ENCODE data around the gene MAP3K12.
"Not testable (repeated sequence)": the region's sequence is repeated elsewhere in the genome, so short reads cannot be mapped to it uniquely, and the experiment has no call there.

The MAP3K12 gene

GRCh38 chr12:53468282-53468681 is 31.0 kb downstream of the MAP3K12 start:
- DNase-seq (ENCODE audit: low spot score): no peak

DNA sequence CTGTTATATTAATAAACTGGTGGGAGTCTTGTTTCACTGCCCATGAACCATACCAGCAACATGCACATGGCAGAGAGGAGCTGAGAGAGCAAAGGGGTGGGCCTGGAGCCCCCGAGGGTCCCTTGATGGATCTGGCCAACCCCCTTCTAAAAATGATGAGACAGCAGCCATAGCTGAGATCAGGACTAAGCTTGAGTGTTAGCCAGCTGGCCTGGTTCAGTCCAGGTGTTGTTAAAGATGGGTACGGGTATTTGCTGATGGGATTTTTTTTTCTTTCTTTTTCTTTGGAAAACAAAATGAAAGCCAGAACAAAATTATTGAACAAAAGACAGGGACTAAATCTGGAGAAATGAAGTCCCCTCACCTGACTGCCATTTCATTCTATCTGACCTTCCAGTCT is 31.4 kb downstream of the MAP3K12 start:
- DNase-seq (ENCODE audit: low spot score): no peak

GRCh38 chr12:53467082-53467481 is 32.2 kb downstream of the MAP3K12 start:
- DNase-seq (ENCODE audit: low spot score): no peak

- no peak for DNase-seq (ENCODE audit: low spot score)
Observed at GRCh38 chr12:53466640-53467039, 32.6 kb downstream of the MAP3K12 start.

DNA sequence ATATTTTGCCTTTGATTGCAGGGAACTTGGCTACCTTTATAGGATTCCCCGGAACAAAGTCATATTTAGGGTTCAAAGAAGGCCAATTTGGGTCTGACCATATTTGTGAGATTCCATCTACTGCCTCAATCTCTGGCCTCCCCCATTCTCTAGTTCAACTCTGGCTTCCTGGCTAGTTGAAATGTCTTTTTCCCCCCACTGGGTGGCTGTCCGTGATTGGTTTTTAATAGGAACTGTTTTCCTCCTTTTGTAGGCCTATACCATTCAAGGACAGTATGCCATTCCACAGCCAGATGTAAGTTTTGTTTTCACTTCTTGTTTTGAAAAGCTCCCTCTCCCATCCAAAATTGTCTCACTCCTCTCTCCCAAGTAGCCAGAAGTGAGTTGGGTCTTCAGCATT is 33.6 kb downstream of the MAP3K12 start:
- DNase-seq (ENCODE audit: low spot score): no peak

DNA sequence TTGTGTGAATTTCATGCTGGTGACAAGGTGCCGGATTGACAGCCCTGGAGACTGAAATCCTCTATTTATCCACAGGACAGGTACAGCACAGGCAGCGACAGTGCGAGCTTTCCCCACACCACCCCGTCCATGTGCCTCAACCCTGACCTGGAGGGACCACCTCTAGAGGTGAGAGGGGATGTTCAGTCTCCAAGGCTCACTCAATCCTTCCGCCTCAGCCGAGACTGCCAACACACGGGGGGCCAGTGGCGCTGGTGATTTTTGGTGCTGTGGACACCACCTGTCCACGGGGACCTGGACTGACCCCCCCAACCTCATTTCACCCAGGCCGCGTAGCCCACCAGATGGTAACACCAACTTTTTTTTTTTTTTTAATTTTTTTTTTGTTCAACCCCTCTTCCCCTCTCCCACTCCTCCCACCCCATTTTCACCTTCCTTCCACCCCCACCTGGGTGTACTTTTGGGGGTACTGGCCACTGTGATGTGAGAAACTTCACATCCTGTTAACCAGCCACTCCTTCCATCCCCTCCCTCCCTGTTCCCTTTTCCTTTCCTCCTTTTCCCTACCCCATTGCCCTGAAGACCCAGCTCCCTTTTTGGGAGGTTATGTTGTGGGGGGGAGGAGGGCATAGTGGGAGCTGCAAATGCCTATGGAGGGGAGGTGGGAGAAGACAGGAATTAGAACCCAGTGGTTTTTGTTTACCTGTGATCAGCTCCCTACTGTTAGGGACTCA is 34.4 kb downstream of the MAP3K12 start:
- no peak for DNase-seq (ENCODE audit: low spot score)

DNA sequence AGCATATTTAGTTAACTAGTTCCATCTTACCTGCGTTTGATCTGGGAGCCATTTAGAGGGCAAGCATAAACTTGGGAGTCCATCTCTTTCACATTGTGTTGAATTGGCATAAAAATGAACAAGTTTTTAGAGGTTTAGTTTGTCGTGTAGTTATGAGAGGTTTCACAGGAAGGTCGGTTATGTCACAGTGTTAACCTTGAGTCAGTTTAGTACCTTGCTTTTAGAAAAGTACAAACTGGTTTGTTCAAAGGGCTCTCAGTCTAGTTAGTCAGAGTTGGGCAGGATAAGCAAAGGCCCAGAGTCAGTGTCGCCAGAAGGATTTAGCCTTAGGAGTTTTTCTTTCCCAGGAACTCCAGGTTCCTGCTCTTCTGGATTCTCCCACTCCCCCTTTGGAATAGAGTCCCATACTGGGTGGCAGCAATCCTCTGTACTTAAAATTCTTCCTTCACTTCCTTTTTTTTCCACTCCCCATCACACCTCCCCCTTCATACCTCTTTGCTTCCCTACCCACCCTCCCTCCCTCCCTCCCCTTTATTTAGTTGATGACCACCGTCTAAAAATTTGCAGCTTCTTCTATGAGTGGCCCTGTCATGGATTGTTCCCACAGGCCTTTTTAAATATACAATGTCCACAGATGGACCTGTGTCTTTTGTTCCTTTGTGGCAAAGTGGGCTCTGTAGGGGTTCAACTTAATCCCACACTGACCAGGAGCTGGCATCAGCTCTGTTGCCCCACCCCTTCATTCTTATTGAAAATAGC is 35.3 kb downstream of the MAP3K12 start:
- DNase-seq (ENCODE audit: low spot score): no peak

- no peak for DNase-seq (ENCODE audit: low spot score)
Observed at GRCh38 chr12:53462935-53463334, 36.3 kb downstream of the MAP3K12 start.

GRCh38 chr12:53461591-53461990 is 37.7 kb downstream of the MAP3K12 start:
- no peak for DNase-seq (ENCODE audit: low spot score)

DNA sequence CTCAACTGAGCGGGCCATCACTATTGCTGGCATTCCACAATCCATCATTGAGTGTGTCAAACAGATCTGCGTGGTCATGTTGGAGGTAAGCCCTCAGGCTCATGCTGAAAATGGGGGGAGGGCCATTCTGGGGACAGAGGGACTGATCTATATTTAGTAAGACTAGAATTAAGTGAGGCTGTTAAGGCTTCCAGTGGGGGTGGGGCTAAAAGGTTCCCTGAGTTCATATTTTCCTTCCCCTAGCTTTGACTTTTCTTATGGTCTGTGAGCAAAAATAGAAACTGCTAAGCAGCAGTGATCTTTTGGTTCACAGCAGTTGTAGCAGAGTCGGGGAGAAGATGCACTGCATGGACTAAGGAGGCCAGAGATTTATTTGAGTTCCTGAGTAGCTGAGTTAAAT is 38.2 kb downstream of the MAP3K12 start:
- DNase-seq (ENCODE audit: low spot score): no peak

DNA sequence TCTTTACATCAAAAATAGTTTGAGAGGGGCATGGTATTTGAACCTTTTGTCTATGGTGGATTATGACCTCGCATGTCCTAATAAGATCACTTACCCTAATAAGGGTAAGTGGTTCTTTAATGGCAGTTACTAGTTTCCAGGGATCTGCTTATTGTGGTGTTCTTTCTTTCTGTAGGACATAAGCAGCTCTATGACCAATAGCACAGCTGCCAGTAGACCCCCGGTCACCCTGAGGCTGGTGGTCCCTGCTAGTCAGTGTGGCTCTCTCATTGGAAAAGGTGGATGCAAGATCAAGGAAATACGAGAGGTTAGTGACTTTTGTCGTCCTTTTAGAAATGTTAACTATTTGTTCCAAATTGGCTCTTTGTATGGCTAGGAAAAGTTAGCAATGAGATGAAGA is 40.2 kb downstream of the MAP3K12 start:
- no peak for DNase-seq (ENCODE audit: low spot score)

DNA sequence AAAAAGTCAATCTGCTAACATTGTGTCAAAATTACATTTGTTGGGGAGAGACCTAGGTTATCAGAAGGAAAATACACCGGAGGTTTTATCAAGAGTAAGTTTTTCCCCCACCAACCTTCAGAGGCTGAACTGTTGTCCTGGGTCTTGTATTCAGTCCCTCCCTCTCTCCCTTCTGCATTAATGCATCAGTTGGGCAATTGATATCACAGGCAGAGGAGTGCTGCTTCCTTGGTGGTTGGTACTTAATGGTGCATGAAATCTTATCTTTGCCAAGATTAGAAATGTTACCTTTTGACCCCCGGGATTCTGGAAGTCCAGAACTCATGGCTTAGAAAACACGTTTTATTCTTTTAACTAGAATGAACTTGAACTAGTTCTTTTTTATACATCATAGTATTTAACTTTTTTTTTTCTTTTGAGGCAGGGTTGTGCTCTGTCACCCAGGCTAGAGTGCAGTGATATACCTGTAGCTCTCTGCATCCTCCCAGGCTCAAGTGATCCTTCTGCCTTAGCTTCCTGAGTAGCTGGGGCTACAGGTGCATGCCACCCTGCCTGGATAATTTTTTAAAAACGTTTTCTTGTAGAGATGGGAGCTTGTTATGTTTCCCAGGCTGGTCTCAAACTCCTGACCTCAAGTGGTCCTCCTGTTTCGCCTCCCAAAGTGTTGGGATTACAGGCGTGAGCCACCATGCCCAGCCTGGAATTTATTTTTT is 42.4 kb downstream of the MAP3K12 start:
- no peak for DNase-seq (ENCODE audit: low spot score)

DNA sequence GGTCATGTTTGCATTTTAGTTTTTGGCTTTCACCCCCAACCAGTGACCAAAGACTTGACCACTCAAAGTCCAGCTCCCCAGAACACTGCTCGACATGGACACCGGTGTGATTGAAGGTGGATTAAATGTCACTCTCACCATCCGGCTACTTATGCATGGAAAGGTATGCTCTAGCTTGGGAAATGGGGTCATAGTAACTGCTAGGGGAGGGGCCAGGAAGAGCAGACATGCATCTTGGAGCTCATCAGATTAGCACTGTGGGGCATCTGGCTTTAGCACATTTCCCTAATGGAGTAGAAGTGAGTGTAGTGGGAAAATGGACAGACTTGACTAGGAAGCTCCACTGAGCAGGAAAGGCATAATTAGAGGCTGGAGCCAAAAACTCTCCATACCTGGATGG is 44.6 kb downstream of the MAP3K12 start:
- no peak for DNase-seq (ENCODE audit: low spot score)

GRCh38 chr12:53453953-53454640 is 45.2 kb downstream of the MAP3K12 start:
- no peak for DNase-seq (ENCODE audit: low spot score)

DNA sequence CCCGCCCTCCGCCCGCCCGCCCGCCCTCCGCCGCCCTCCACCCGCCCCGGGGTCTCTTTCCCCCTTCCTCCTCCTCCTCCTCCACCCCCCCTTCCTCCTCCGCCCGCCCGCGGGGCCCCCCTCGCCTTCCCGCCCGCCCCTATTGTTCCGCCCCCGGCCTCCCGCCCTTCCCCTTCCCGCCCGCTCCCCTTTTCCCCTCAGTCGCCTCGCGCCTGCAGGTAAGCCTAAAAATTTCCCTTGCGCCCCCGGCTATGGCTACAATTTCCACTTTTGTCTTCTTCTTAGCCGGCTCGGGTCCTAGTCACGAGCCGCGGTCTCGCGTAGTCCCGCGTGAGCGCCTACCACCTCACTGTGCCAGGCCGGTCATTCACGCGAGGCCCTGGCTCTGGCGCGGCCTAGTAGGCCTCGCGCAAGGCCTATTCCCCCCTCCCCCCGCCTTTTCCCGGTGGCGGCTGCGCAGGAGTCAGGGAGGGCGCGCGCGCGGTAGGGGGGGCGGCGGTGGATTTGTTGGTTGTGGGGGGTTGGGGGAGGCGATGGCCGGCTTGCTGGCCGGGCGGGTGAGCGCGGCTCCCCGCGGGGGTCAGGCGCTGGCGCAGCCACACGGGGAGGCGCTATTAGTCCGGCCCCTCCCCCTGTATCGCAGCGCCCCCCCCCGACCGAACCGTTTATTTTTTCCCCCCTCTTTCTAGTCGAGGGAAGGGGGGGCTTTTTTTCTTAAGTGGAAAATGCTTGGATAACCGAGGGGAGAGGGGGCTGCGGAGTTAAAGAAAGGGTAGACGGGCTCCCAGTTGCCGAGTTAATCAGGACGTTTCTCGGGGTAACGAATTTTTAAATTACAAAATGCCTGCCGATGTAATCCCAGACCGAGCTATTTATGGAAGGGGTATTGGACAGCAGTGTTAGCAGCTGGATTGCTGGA is 46.8 kb downstream of the MAP3K12 start:
- DNase-seq (ENCODE audit: low spot score): peak; percentile 76

- DNase-seq (ENCODE audit: low spot score): peak; percentile 99
Observed at GRCh38 chr12:53451661-53452158, 47.5 kb downstream of the MAP3K12 start, which contains the start of gene PCBP2. Gene PCBP2 (plus strand): TSS chr12:53452102. CDS start chr12:53454801, 2,699 bp downstream.

- no peak for DNase-seq (ENCODE audit: low spot score)
Observed at GRCh38 chr12:53450936-53451335, 48.3 kb downstream of the MAP3K12 start.

DNA sequence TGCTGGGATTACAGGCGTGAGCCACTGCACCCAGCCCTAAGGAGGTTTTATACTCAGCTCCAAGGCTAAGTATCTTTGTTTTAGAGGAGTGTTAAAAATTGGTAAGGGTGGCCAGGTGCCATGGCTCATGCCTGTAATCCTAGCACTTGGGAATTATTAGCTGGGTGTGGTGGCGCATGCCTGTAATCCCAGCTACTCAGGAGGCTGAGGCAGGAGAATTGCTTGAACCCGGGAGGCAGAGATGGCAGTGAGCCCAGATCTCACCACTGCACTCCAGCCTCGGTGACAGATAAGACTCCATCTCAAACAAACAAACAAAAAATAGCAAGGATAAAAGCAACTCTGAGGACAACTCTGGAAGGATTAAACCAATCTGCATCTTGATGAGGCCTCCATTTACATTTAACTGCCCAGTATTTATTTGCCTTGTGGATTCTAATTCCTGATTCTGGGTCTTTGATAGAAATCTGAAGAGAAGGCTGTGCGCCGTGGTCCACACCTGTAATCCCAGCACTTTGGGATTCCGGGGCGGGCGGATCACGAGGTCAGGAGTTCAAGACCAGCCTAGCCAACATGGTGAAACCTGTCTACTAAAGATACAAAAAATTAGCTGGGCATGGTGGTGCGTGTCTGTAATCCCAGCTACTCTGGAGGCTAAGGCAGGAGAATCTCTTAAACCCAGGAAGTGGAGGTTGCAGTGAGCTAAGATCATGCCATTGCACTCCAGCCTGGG is 54.5 kb downstream of the MAP3K12 start:
- not testable (repeated sequence) for DNase-seq (ENCODE audit: low spot score)

DNA sequence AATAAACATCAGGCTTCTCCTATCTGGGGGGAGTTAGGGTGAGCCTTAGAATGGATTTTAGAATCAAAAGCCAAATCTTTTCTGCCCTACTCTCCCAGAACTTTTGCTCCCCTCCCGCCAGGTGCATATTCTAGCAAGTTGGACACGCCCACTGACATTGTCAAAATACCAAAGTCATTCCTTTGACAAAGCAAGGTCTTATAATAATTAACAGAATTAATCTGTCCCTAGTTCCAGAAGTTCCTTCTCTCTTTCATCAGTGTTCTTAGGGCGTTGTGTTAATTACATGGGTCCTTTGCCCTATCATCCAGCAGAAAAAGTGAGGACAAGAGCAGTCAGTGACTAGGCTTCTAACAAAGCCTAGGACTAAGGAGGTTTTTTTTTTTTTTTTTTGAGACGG is 55.3 kb downstream of the MAP3K12 start:
- no peak for DNase-seq (ENCODE audit: low spot score)
